ENCODE results near the gene GPLD1.
A peak's percentile ranks its signal among the peaks of the same experiment; 100 is the strongest.

Gene GPLD1

GRCh38 chr6:24497254-24497970, 8.0 kb upstream of the GPLD1 start:
- H3K9ac ChIP-seq (ENCODE audit: low read length) = no peak overlapping the region
- H3K27me3 ChIP-seq (ENCODE audit: control insufficient read depth, insufficient read depth, low read length) = peaks cover 29% of the 10 kb centered on the region
- H3K27ac ChIP-seq (ENCODE audit: low read depth, low read length) = no peak overlapping the region
- H3K4me3 ChIP-seq (ENCODE audit: low read depth, low read length) = no peak overlapping the region
- 0 out of 2 replicates have a peak, but pooled peaks cover 2% of the 10 kb centered on the region for H3K9me3 ChIP-seq (ENCODE audit: control insufficient read depth, insufficient read depth, low read depth, low read length)
- H3K4me1 ChIP-seq (ENCODE audit: control insufficient read depth, insufficient read depth, low read length) = peaks cover 13% of the 10 kb centered on the region
- H3K36me3 ChIP-seq (ENCODE audit: control insufficient read depth, insufficient read depth, low read length) = no peaks in the 10 kb centered on the region

GRCh38 chr6:24494821-24495795, 5.7 kb upstream of the GPLD1 start, which contains the start of gene ALDH5A1:
Gene ALDH5A1 (plus strand): TSS chr6:24494969. CDS start chr6:24494997, 28 bp downstream.
- H3K9me3 ChIP-seq (ENCODE audit: control insufficient read depth, insufficient read depth, low read depth, low read length) = 0 out of 2 replicates have a peak, but pooled peaks cover 2% of the 10 kb centered on the region
- H3K4me3 ChIP-seq (ENCODE audit: low read depth, low read length) = peak within 1 kb of the TSS; percentile 83
- H3K4me1 ChIP-seq (ENCODE audit: control insufficient read depth, insufficient read depth, low read length) = peaks cover 8% of the 10 kb centered on the region
- H3K27ac ChIP-seq (ENCODE audit: low read depth, low read length) = no peak within 1 kb of the TSS
- peak within 1 kb of the TSS; percentile 57 for H3K9ac ChIP-seq (ENCODE audit: low read length)
- peaks cover 29% of the 10 kb centered on the region for H3K27me3 ChIP-seq (ENCODE audit: control insufficient read depth, insufficient read depth, low read length)
- no peaks in the 10 kb centered on the region for H3K36me3 ChIP-seq (ENCODE audit: control insufficient read depth, insufficient read depth, low read length)

GRCh38 chr6:24493945-24494820, 4.8 kb upstream of the GPLD1 start:
- peaks cover 29% of the 10 kb centered on the region for H3K27me3 ChIP-seq (ENCODE audit: control insufficient read depth, insufficient read depth, low read length)
- H3K9me3 ChIP-seq (ENCODE audit: control insufficient read depth, insufficient read depth, low read depth, low read length) = 0 out of 2 replicates have a peak, but pooled peaks cover 2% of the 10 kb centered on the region
- H3K36me3 ChIP-seq (ENCODE audit: control insufficient read depth, insufficient read depth, low read length) = no peaks in the 10 kb centered on the region
- H3K4me3 ChIP-seq (ENCODE audit: low read depth, low read length) = peak overlapping the region; percentile 83
- H3K27ac ChIP-seq (ENCODE audit: low read depth, low read length) = no peak overlapping the region
- H3K9ac ChIP-seq (ENCODE audit: low read length) = peak overlapping the region; percentile 57
- peaks cover 8% of the 10 kb centered on the region for H3K4me1 ChIP-seq (ENCODE audit: control insufficient read depth, insufficient read depth, low read length)

GRCh38 chr6:24492475-24492874, 3.1 kb upstream of the GPLD1 start:
- H3K4me1 ChIP-seq (ENCODE audit: control insufficient read depth, insufficient read depth, low read length) = peaks cover 8% of the 10 kb centered on the region
- H3K36me3 ChIP-seq (ENCODE audit: control insufficient read depth, insufficient read depth, low read length) = no peaks in the 10 kb centered on the region
- H3K9me3 ChIP-seq (ENCODE audit: control insufficient read depth, insufficient read depth, low read depth, low read length) = 0 out of 2 replicates have a peak, but pooled peaks cover under 1% of the 10 kb centered on the region
- peaks cover 29% of the 10 kb centered on the region for H3K27me3 ChIP-seq (ENCODE audit: control insufficient read depth, insufficient read depth, low read length)
- H3K9ac ChIP-seq (ENCODE audit: low read length) = no peak overlapping the region
- H3K27ac ChIP-seq (ENCODE audit: low read depth, low read length) = no peak overlapping the region
- H3K4me3 ChIP-seq (ENCODE audit: low read depth, low read length) = no peak overlapping the region

- Histone ChIP-seq H3K36me3 (ENCODE audit: control insufficient read depth, insufficient read depth, low read length) (no peaks in the 10 kb centered on the region), H3K27ac (ENCODE audit: low read depth, low read length) (no peak overlapping the region), H3K9me3 (ENCODE audit: control insufficient read depth, insufficient read depth, low read depth, low read length) (no peaks in the 10 kb centered on the region), H3K4me1 (ENCODE audit: control insufficient read depth, insufficient read depth, low read length) (peaks cover 7% of the 10 kb centered on the region), H3K27me3 (ENCODE audit: control insufficient read depth, insufficient read depth, low read length) (peaks cover 22% of the 10 kb centered on the region), H3K9ac (ENCODE audit: low read length) (no peak overlapping the region), H3K4me3 (ENCODE audit: low read depth, low read length) (no peak overlapping the region)
These were observed 1.6 kb upstream of the GPLD1 start for GRCh38 chr6:24490948-24491347.

GRCh38 chr6:24489881-24490280, 503 bp upstream of the GPLD1 start:
- H3K27me3 ChIP-seq (ENCODE audit: control insufficient read depth, insufficient read depth, low read length) = peaks cover 15% of the 10 kb centered on the region
- no peak overlapping the region for H3K4me3 ChIP-seq (ENCODE audit: low read depth, low read length)
- H3K9ac ChIP-seq (ENCODE audit: low read length) = no peak overlapping the region
- no peaks in the 10 kb centered on the region for H3K9me3 ChIP-seq (ENCODE audit: control insufficient read depth, insufficient read depth, low read depth, low read length)
- H3K36me3 ChIP-seq (ENCODE audit: control insufficient read depth, insufficient read depth, low read length) = no peaks in the 10 kb centered on the region
- no peak overlapping the region for H3K27ac ChIP-seq (ENCODE audit: low read depth, low read length)
- H3K4me1 ChIP-seq (ENCODE audit: control insufficient read depth, insufficient read depth, low read length) = peaks cover 3% of the 10 kb centered on the region

GRCh38 chr6:24486065-24486464, 3.3 kb downstream of the GPLD1 start:
- H3K9me3 ChIP-seq (ENCODE audit: control insufficient read depth, insufficient read depth, low read depth, low read length) = no peaks in the 10 kb centered on the region
- no peaks in the 10 kb centered on the region for H3K27me3 ChIP-seq (ENCODE audit: control insufficient read depth, insufficient read depth, low read length)
- no peak overlapping the region for H3K27ac ChIP-seq (ENCODE audit: low read depth, low read length)
- H3K4me1 ChIP-seq (ENCODE audit: control insufficient read depth, insufficient read depth, low read length) = no peaks in the 10 kb centered on the region
- H3K9ac ChIP-seq (ENCODE audit: low read length) = no peak overlapping the region
- no peaks in the 10 kb centered on the region for H3K36me3 ChIP-seq (ENCODE audit: control insufficient read depth, insufficient read depth, low read length)
- no peak overlapping the region for H3K4me3 ChIP-seq (ENCODE audit: low read depth, low read length)

- no peaks in the 10 kb centered on the region for H3K36me3 ChIP-seq (ENCODE audit: control insufficient read depth, insufficient read depth, low read length)
- H3K4me1 ChIP-seq (ENCODE audit: control insufficient read depth, insufficient read depth, low read length) = no peaks in the 10 kb centered on the region
- H3K9me3 ChIP-seq (ENCODE audit: control insufficient read depth, insufficient read depth, low read depth, low read length) = 0 out of 2 replicates have a peak, but pooled peaks cover 4% of the 10 kb centered on the region
- no peak overlapping the region for H3K4me3 ChIP-seq (ENCODE audit: low read depth, low read length)
- no peak overlapping the region for H3K27ac ChIP-seq (ENCODE audit: low read depth, low read length)
- no peaks in the 10 kb centered on the region for H3K27me3 ChIP-seq (ENCODE audit: control insufficient read depth, insufficient read depth, low read length)
- H3K9ac ChIP-seq (ENCODE audit: low read length) = no peak overlapping the region
These were observed 4.6 kb downstream of the GPLD1 start for GRCh38 chr6:24484657-24485323.

- H3K36me3 ChIP-seq (ENCODE audit: control insufficient read depth, insufficient read depth, low read length) = no peaks in the 10 kb centered on the region
- H3K4me3 ChIP-seq (ENCODE audit: low read depth, low read length) = no peak overlapping the region
- H3K4me1 ChIP-seq (ENCODE audit: control insufficient read depth, insufficient read depth, low read length) = no peaks in the 10 kb centered on the region
- no peaks in the 10 kb centered on the region for H3K27me3 ChIP-seq (ENCODE audit: control insufficient read depth, insufficient read depth, low read length)
- peaks cover 10% of the 10 kb centered on the region for H3K9me3 ChIP-seq (ENCODE audit: control insufficient read depth, insufficient read depth, low read depth, low read length)
- no peak overlapping the region for H3K27ac ChIP-seq (ENCODE audit: low read depth, low read length)
- H3K9ac ChIP-seq (ENCODE audit: low read length) = no peak overlapping the region
These were observed 7.9 kb downstream of the GPLD1 start for GRCh38 chr6:24481449-24481848.

GRCh38 chr6:24480705-24481104, 8.7 kb downstream of the GPLD1 start:
- no peaks in the 10 kb centered on the region for H3K4me1 ChIP-seq (ENCODE audit: control insufficient read depth, insufficient read depth, low read length)
- no peak overlapping the region for H3K9ac ChIP-seq (ENCODE audit: low read length)
- H3K27me3 ChIP-seq (ENCODE audit: control insufficient read depth, insufficient read depth, low read length) = no peaks in the 10 kb centered on the region
- H3K4me3 ChIP-seq (ENCODE audit: low read depth, low read length) = no peak overlapping the region
- peaks cover 10% of the 10 kb centered on the region for H3K9me3 ChIP-seq (ENCODE audit: control insufficient read depth, insufficient read depth, low read depth, low read length)
- H3K36me3 ChIP-seq (ENCODE audit: control insufficient read depth, insufficient read depth, low read length) = no peaks in the 10 kb centered on the region
- H3K27ac ChIP-seq (ENCODE audit: low read depth, low read length) = no peak overlapping the region

Measured in HUES6 (cell line).